OCI-LY7 (cell line): Measurements from ENCODE around the gene CD247.

Source experiments
- CTCF ChIP-seq: fragments of 200-600 bp; sonication (generic); conservative IDR thresholded peaks from 2 replicates; pipeline ENCODE4 v1.5.1; 2014; ENCODE audit warnings: mild to moderate bottlenecking, antibody characterized with exemption, low read length, moderate library complexity, mixed read lengths
- EZH2phosphoT487 ChIP-seq: fragments of 200-600 bp; sonication (generic); IDR thresholded peaks from 2 replicates; pipeline ENCODE4 v1.6.1; 2018; ENCODE audit warnings: low read depth, borderline replicate concordance, mild to moderate bottlenecking, mixed run types, antibody characterized with exemption, low read length, moderate library complexity, mixed read lengths

- TF ChIP-seq CTCF (no peak), EZH2phosphoT487 (no peak)
These were observed 92.8 kb downstream of the CD247 start for GRCh38 chr1:167425482-167425881.
